ENCODE data around the gene SLC9A9.

DNA sequence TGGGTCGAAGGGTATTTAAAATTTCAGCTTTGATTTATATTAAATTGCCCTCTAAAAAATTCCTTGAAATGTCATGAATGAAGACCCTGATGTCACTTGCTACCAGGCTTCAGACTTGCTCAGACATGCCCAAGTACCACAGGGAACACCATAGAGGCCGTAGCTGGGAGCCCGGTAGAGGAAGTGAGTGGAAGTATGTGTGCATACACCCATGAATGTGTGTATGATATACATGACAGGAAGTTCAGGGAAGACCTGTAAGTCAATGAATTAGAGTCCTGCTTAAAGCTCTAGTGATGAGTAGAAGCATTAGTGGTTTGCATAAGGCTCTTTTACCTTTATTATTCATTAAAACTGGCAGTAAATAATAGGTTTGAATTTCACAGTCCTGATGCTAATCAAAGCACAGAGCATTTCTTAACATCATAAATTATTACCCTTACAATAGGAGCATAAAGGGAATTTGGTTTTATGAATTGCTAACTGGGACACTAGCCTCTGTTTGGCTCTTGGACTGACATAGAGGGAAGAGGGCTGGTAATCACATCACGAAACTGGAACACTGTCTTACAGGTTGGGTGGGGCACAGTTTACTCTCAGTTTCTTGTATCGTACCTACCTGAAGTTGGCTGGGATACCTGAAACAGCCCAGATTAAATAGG is 584.3 kb downstream of the SLC9A9 start:
- TF ChIP-seq, protein P1, sequence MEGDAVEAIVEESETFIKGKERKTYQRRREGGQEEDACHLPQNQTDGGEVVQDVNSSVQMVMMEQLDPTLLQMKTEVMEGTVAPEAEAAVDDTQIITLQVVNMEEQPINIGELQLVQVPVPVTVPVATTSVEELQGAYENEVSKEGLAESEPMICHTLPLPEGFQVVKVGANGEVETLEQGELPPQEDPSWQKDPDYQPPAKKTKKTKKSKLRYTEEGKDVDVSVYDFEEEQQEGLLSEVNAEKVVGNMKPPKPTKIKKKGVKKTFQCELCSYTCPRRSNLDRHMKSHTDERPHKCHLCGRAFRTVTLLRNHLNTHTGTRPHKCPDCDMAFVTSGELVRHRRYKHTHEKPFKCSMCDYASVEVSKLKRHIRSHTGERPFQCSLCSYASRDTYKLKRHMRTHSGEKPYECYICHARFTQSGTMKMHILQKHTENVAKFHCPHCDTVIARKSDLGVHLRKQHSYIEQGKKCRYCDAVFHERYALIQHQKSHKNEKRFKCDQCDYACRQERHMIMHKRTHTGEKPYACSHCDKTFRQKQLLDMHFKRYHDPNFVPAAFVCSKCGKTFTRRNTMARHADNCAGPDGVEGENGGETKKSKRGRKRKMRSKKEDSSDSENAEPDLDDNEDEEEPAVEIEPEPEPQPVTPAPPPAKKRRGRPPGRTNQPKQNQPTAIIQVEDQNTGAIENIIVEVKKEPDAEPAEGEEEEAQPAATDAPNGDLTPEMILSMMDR (IDR thresholded peaks at IDR 0.05), result no peak
- no peak for TF ChIP-seq GABPA (IDR thresholded peaks at IDR 0.05; ENCODE audit: low read depth)
- no peak for TF ChIP-seq TAF1 (IDR thresholded peaks at IDR 0.05; ENCODE audit: borderline replicate concordance, low read depth, low read length)
- TF ChIP-seq TEAD4 (IDR thresholded peaks at IDR 0.05; ENCODE audit: borderline replicate concordance, insufficient read depth), result no peak

Measured in SK-N-SH (cell line).